ENCODE data around the gene CCDC194. TPM values are rescaled to one million over a fixed set of nuclear protein-coding genes. Genes with fewer than 3 reads are reported as not detected.

The CCDC194 gene
- total and polyA plus RNA-seq, 2 of the 13 experiments (the other 11 are each of a cell fraction or from before 2014, with no cell fraction given), result 0.13 to 0.21 TPM

- TF ChIP-seq ELF4 (CRISPR knock-in tag; IDR thresholded peaks at IDR 0.05; ENCODE audit: borderline replicate concordance), result no peak
- no peak for TF ChIP-seq ZNF660 (CRISPR knock-in tag; IDR thresholded peaks at IDR 0.05; ENCODE audit: borderline replicate concordance, low read depth)
- TF ChIP-seq ZFYVE20 (CRISPR knock-in tag; IDR thresholded peaks at IDR 0.05; ENCODE audit: borderline replicate concordance, low read depth), result no peak
- TF ChIP-seq, protein P1, sequence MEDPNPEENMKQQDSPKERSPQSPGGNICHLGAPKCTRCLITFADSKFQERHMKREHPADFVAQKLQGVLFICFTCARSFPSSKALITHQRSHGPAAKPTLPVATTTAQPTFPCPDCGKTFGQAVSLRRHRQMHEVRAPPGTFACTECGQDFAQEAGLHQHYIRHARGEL (CRISPR knock-in tag; IDR thresholded peaks at IDR 0.05), result no peak
- no peak for TF ChIP-seq ZNF546 (CRISPR knock-in tag; conservative IDR thresholded peaks at IDR 0.05)
- no peak for TF ChIP-seq ZNF639 (CRISPR knock-in tag; conservative IDR thresholded peaks at IDR 0.05)
- TF ChIP-seq, protein P2, sequence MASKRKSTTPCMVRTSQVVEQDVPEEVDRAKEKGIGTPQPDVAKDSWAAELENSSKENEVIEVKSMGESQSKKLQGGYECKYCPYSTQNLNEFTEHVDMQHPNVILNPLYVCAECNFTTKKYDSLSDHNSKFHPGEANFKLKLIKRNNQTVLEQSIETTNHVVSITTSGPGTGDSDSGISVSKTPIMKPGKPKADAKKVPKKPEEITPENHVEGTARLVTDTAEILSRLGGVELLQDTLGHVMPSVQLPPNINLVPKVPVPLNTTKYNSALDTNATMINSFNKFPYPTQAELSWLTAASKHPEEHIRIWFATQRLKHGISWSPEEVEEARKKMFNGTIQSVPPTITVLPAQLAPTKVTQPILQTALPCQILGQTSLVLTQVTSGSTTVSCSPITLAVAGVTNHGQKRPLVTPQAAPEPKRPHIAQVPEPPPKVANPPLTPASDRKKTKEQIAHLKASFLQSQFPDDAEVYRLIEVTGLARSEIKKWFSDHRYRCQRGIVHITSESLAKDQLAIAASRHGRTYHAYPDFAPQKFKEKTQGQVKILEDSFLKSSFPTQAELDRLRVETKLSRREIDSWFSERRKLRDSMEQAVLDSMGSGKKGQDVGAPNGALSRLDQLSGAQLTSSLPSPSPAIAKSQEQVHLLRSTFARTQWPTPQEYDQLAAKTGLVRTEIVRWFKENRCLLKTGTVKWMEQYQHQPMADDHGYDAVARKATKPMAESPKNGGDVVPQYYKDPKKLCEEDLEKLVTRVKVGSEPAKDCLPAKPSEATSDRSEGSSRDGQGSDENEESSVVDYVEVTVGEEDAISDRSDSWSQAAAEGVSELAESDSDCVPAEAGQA (IDR thresholded peaks at IDR 0.05; ENCODE audit: low read depth), result no peak
- TF ChIP-seq, protein P2 (CRISPR knock-in tag; IDR thresholded peaks at IDR 0.05; ENCODE audit: borderline replicate concordance), result no peak
- TF ChIP-seq, protein P3, sequence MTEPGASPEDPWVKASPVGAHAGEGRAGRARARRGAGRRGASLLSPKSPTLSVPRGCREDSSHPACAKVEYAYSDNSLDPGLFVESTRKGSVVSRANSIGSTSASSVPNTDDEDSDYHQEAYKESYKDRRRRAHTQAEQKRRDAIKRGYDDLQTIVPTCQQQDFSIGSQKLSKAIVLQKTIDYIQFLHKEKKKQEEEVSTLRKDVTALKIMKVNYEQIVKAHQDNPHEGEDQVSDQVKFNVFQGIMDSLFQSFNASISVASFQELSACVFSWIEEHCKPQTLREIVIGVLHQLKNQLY (CRISPR knock-in tag; IDR thresholded peaks at IDR 0.05), result no peak
- no peak for TF ChIP-seq ZNF496 (CRISPR knock-in tag; IDR thresholded peaks at IDR 0.05; ENCODE audit: insufficient replicate concordance)
- no peak for TF ChIP-seq E2F2 (CRISPR knock-in tag; IDR thresholded peaks at IDR 0.05; ENCODE audit: borderline replicate concordance)
- TF ChIP-seq FOXM1 (CRISPR knock-in tag; IDR thresholded peaks at IDR 0.05), result no peak
- TF ChIP-seq HCFC1 (IDR thresholded peaks at IDR 0.05; ENCODE audit: low read depth, low read length), result no peak
- 0 out of 2 replicates have a peak, but pooled peaks have one; percentile 9 for TF ChIP-seq ZNF121 (CRISPR knock-in tag; IDR thresholded peaks at IDR 0.05)
- no peak for TF ChIP-seq ZFP1 (CRISPR knock-in tag; IDR thresholded peaks at IDR 0.05)
- TF ChIP-seq, protein P4, sequence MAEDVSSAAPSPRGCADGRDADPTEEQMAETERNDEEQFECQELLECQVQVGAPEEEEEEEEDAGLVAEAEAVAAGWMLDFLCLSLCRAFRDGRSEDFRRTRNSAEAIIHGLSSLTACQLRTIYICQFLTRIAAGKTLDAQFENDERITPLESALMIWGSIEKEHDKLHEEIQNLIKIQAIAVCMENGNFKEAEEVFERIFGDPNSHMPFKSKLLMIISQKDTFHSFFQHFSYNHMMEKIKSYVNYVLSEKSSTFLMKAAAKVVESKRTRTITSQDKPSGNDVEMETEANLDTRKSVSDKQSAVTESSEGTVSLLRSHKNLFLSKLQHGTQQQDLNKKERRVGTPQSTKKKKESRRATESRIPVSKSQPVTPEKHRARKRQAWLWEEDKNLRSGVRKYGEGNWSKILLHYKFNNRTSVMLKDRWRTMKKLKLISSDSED (CRISPR knock-in tag; IDR thresholded peaks at IDR 0.05), result no peak
- TF ChIP-seq ZNF577 (CRISPR knock-in tag; IDR thresholded peaks at IDR 0.05; ENCODE audit: borderline replicate concordance, low read depth), result no peak
These were observed 3.2 kb downstream of the CCDC194 start (continued) for GRCh38 chr19:17390665-17391370.
